Liver (tissue), 3 donors: ENCODE results near the gene LCE3C.

ENCODE experiments used
- CTCF ChIP-seq: fragments of 150-350 bp; IDR thresholded peaks from 2 replicates; pipeline ENCODE4 v1.5.1; 2017; ENCODE audit warnings: improper control_type of control experiment, low read depth, low read length; ENCODE audit not compliant: missing input control
- GABPA ChIP-seq, 2 donors: IDR thresholded peaks in 1 of 2; conservative IDR thresholded peaks in 1 of 2; 2 replicates each; pipeline ENCODE4 v1.6.1; 2016; ENCODE audit warnings: antibody characterized with exemption in 2 of 2, mild to moderate bottlenecking in 1 of 2, moderate library complexity in 1 of 2
- RAD21 ChIP-seq, 2 donors: IDR thresholded peaks; 2 replicates each; pipeline ENCODE4 v1.6.1; 2016; ENCODE audit warnings: antibody characterized with exemption in 2 of 2, mild to moderate bottlenecking in 2 of 2
- donor health status: healthy.
- donor health status: healthy.

- TF ChIP-seq CTCF (no peak), RAD21 (IDR thresholded peaks at IDR 0.05) (no peak), GABPA (IDR thresholded peaks at IDR 0.05 in 1 of 2, conservative IDR thresholded peaks at IDR 0.05 in 1 of 2) (no peak)
Measured at GRCh38 chr1:152577168-152577567, 22.9 kb upstream of the LCE3C start.
